ENCODE data around the gene LYL1.
"Not testable (repeated sequence)": the region's sequence is repeated elsewhere in the genome, so short reads cannot be mapped to it uniquely, and the experiment has no call there.

Gene LYL1

DNA sequence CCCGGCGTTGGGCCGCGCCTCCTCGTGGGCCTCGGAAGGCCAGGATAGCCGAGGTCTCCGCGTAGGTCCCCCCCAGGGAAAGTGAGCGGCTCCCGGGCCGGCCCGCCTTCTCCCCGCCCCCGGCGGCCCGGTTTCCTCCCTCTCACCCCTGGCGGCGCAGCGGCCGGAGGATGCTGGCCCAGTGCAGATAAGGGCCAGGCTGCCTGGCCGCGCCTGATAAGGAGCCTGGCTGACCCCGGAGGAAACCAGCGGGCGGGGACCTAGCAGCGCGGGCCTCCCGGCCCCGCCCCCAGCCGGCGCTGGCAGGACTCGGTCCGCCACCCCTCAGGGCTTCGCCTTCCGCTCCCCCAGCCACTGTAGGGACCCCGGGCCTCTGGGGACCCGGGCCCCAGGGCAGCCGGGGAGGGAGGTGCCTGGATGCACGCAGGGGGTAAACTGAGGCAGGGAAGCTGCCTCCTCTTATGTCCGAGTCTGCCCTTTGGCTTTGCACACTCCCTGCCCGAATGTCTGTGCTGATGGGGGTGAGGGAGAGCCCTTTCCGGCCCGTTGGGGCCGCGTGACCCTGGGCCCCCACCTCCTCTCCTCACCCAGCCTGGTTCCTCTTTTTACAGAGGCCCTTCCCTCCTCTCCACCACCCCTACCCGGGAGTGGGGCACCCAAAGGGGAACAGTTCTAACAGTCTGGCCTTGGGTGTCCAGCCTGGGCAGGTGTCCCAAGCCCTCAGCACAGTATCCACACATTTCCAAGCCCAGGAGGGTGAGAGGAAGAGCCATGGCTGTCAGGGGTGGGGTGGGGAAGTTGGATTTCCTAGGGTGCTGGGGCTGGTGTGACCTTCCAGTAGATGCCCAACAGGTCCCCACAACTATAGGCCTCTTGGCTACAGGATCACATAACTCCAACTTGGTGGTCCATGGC lies at the start of gene LYL1:
Gene LYL1 (minus strand): TSS at position 193 of the 915 bp plus-strand sequence. CDS start 1,687 bp downstream, outside the sequence.
- peak; percentile 32 for DNase-seq

DNA sequence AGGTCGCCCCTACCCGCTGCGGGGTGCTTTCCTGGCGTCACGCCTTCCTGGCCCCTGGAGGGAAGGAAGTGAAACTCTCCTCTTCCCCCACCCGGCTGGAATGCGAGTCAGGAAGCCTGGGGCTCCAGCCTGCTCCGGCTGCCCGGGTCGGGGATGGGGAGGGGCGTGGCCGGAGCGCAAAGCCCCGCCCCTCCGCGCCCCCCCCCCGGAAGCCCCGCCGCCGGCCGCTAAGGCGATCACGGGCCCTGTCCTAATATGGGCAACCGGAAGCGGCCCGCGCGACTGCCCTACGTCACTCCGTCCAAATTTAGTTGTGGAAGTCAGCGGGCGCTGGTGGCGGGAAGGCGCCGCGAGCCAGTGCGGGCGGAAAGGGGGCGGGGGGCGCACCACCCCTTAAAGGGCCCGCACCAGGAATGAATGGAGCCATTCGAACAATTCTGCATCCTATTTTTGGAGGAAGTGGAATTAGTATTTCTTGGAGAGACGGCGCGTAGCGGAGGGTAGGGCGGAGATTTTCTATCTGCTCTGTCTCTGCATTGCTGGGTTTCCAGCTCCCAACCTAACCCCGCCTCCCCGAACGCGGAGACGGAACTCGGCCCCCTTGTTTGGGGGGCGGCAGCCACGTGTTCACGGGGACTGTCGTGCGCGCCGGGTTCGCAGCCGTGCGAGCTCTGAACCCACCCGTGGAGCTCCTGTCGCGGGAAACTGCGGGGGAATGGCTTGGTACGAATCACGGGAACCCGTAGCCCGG lies 49.1 kb upstream of the LYL1 start:
- peak; percentile 97 for DNase-seq

DNA sequence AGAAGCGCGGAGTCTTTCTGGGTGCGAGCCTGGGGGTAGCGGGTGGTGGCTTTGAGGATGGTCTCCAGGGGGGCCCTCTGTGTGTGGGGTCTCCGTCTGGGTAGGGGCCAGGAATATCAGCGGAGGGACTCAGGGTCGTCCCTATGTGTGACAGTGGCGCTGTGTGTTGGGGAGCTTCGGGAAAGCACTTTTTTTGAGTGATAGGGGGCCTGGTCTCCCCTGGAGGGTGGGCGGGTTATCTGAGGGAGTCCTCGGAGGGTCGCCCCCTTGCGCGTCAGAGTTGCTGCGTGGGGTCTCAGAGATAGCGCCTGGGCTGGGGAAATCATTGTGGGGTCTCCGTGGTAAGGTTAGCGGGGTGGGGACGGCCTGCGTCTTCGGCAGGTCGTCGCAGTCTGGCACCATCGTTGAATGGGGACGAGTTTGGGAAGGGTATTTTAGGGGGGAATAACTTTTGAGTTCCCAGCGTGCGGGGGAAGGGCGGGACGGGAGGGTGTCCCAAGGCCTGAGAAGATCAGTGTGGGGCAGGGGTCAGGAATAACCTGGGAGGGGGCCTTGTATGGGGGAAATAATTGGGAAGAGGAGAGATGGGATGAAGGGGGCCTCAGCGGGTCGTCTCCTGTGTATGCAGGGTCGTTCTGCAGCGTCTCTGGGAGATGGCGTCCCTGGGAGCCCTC lies 48.4 kb upstream of the LYL1 start:
- DNase-seq, result no peak

DNA sequence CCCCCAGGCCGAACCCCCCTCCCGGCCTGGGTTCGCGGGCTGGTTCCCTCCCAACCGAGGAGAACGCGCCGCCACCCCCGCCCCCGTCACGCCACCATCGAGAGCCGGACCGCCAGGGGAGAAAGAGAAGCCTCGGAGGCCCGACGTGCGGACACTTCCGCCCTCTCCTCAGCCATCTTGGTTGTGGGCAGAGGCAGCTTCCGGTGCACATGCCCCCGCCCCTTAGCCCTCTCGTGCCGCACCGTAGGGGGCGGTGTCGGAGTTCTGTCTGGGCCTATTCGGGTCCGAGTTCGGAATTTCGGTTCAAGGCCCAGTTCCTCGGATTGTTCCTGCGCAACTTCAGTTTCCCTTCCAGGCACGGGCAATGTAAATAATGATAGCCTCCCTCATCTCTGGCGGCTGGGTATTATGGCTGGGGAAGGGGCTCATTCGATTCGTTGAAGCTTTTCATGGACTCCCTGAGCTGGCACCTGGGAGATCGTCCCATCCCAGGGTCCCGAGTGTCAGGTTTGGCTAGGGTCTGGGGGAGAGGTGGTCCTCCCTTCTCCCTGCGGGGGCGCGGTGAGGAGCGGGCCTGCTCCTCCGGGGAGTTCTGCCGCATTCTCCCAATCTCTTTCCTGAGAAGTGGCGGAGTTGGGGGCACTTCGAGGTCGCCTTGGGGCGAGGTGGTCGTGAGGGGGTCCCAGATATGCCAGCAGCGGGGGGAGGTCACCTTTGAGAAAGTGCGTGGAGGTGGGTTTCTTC lies 47.7 kb upstream of the LYL1 start, which contains the start of the genes IER2 and STX10:
Gene IER2 (plus strand): TSS at position 225 of the 744 bp plus-strand sequence. CDS start 2,776 bp downstream, outside the sequence.
Gene STX10 (minus strand): TSS at position 189 of the 744 bp plus-strand sequence. CDS start 202 bp downstream, outside the sequence.
- peak; percentile 94 for DNase-seq

DNA sequence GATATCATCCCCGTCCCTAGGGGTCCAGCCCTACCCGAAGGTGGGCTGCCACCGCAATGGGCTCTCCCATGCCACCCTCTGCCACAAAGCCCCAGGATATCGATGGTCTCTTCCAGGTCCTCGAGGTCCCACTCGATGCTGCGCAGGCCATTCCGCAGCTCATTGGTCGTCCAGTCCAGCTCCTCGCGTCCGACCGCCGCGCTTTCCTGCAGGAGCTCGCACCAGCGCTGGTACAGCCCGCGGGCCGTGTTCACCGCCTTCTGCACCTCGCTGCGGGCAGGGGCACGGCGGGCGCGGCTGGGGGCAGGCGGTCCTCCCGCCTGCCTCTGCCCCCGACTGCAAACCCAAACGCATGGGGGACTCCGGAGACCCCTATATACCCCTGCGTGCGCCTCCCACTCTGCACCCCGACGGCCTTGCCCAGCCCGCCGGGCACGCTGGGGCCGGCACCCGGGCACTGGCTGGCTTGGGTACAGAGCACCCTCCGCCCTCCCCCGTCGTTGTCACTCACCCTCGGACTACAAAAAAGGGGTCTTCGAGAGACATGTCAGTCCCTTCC lies 47.0 kb upstream of the LYL1 start:
- DNase-seq, result no peak

DNA sequence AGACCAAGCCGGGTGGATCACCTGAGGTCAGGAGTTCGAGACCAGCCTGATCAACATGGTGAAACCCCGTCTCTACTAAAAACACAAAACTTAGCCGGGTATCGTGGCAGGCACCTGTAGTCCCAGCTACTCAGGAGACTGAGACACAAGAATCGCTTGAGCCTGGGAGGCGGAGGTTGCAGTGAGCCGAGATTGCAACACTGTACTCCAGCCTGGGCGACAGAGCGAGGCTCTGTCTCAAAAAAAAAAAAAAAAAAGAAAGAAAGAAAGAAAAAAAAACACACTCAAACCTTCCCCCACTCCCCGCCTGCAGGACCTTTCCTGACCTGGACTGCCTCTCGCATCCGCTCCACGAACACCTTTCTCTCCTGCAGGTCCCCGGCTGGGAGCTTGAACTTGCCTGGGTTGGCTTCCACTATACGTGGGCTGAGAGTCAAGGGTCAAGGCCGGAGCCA lies 46.5 kb upstream of the LYL1 start:
- DNase-seq, result not testable (repeated sequence)

DNA sequence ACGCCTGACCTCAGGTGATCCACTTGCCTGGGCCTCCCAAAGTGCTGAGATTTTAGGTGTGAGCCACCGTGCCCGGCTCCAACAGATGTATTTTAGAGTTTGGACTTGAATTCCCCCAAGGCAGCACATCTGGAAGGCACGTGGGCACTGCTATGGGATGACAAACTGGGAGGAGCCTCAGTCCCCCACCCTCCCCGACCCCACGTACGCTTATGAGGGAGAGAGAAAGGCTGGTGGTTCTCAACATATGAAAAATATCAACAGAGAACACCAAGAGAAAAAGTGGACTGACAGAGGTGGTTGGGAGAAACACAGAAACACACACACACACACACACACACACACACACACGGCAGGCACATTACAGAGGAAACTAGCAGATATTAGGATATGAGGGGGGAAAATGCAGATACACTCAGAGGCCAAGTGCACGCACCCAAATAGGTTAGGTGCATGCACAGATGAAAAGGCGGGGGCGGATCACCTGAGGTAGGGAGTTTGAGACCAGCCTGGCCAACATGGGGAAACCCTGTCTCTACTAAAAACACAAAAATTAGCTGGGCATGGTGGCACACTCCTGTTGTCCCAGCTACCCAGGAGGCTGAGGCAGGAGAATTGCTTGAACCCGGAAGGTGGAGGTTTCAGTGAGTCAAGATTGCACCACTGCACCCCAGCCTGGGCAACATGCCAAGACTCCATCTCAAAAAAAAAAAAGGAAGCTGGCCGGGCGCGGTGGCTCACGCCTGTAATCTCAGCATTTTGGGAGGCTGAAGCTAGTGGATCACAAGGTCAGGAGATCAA lies 44.3 kb upstream of the LYL1 start:
- DNase-seq, result no peak

DNA sequence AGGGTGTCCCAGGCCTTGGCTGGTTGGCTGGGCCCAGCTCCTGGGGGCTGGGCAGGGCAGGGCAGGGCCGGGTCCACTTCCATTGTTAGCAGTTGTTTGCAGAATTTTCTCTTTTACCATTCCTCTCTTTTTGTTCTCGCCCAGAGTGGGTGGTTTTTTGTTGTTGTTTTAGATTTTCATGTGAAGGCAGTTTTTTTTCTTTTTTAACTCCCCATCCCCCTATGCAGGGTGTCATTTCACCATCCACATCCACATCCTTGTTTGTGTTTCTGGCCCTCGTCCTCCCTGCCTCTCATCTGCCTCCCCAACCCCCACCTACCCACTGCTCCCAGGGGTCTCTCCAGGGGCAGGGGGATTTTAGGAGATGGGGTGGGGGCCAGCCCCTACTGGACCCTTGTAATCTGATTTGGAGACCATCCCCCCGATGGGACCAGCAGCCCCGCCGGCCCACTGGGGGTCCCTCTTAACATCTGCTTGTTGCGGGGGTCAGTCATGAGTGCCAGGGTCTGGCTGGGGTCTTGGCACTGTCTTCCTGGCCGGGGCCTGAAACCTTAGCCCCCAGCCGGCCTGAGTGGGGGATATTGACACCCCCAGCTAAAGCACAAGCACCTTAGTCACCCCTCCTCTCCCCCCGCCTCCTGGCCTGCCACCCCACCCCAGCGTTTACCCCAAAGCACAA lies 37.1 kb upstream of the LYL1 start:
- DNase-seq, result no peak

DNA sequence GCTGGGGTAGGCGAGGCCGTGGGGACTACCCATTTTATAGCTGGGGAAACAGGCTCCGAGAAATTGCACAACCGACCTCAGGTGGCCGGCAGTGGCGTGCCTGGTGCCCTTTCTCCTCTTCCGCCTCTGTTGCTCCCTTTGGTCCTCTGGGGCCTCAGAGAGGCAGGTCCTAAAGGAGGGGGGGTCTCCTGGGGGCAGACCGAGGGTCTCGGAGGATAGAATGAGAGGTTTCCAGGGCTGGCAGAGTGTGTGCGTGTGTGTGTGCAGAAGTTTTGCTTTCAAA lies 36.2 kb upstream of the LYL1 start:
- no peak for DNase-seq

DNA sequence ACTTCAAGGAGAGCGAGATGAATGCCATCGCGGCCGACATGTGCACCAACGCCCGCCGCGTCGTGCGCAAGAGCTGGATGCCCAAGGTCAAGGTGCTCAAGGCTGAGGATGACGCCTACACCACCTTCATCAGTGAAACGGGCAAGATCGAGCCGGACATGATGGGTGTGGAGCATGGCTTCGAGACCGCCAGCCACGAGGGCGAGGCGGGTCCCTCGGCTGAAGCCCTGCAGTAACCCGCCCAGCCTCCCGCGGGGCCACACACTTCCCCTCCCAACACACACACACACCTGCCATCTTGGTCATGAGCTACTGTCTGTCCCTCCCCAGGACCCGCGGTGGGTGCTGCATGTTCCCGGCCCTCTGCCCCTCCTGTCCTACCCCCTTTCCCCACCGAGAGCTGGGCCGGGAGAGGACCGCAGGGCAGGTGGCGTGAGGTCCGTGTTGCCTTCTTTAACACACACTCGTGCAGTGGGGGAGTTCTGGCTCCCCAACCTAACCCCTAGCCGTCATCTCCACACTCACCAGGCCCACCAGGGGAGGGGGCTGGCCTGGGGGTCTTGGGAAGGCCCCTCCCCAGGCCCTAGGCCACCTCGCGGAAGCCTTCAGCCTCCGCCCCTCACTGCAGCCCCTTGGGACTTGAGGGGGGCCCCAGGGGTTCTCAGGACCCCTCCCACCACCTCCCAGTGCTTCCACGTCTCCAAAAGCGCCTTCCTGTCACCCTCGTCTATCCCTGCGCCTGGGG lies 35.7 kb upstream of the LYL1 start:
- no peak for DNase-seq

DNA sequence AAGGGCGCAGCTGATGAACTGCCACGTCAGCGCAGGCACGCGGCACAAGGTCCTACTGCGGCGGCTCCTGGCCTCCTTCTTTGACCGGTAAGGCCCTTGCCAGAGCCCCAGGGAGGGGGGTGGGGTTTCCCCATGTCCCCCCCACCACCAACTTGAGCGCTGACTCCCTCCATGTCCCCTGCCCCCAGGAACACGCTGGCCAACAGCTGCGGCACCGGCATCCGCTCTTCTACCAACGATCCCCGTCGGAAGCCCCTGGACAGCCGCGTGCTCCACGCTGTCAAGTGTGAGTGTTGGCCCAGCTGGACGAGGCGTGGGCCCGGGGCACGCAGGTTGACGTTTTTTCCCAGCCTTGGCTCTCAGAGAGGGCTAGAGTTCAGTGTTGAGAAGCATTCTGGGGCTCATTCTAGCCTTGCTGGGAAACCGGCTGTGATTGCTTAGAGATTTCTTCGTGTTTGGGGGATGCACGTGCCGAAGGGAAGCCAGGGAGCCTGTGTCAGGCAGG lies 34.7 kb upstream of the LYL1 start:
- DNase-seq, result no peak

DNA sequence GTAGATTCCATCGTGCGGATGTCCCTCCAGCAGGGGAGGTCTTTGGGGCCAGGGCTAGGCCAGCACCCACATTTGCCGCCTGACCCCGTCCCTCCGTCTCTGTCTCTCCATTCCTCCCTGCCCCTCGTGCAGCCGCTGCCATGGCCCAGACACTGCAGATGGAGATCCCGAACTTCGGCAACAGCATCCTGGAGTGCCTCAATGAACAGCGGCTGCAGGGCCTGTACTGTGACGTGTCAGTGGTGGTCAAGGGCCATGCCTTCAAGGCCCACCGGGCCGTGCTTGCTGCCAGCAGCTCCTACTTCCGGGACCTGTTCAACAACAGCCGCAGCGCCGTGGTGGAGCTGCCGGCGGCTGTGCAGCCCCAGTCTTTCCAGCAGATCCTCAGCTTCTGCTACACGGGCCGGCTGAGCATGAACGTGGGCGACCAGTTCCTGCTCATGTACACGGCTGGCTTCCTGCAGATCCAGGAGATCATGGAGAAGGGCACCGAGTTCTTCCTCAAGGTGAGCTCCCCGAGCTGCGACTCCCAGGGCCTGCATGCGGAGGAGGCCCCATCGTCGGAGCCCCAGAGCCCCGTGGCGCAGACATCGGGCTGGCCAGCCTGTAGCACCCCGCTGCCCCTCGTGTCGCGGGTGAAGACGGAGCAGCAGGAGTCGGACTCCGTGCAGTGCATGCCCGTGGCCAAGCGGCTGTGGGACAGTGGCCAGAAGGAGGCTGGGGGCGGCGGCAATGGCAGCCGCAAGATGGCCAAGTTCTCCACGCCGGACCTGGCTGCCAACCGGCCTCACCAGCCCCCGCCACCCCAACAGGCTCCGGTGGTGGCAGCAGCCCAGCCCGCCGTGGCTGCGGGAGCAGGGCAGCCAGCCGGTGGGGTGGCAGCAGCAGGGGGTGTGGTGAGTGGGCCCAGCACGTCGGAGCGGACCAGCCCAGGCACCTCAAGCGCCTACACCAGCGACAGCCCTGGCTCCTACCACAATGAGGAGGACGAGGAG lies 32.7 kb upstream of the LYL1 start:
- no peak for DNase-seq

DNA sequence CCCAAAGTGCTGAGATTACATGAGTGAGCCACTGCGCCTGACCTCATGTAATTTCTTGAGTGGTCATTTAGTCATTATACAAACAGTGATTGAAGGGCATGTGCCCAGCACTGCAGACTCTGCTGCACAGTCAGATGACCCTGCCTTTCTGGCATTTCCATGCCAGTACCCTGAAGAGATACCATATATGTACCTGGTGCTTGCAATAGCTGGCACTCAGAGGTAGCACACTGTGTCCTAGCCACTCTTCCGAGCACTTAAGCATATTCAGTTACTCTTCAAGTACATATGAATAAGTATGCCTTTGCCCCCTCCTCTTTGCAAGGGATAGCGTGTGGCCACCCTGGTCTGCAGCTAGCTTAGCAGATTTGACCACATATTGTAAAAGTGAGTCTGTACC lies 32.0 kb upstream of the LYL1 start:
- no peak for DNase-seq

DNA sequence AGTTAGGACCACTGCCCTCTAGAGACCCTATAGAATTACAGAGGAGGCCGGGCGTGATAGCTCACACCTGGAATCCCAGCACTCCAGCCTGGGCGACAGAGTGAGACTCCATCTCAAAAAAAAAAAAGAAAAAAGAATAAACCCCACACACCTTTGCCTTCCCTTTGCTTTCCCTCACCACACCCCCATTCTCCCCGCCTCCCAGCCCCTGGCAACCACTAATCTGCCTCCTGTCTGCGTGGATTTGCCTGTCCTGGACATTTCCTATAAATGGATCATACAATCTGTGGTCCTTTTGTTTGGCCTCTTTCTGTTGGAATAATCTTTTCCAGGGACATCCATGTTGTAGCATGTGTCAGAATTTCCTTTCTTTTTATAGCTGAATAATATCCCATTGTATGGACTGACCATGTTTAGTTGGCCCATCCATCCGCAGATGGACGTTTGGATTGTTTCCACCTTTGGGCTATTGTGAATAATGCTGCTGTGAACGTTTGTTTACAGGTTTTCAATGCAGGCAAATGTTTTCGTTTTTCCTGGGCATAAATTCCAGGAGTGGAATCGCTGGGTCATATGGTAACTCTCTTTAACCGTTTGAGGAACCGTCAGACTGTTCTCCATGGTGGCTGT lies 30.7 kb upstream of the LYL1 start:
- DNase-seq, result no peak

DNA sequence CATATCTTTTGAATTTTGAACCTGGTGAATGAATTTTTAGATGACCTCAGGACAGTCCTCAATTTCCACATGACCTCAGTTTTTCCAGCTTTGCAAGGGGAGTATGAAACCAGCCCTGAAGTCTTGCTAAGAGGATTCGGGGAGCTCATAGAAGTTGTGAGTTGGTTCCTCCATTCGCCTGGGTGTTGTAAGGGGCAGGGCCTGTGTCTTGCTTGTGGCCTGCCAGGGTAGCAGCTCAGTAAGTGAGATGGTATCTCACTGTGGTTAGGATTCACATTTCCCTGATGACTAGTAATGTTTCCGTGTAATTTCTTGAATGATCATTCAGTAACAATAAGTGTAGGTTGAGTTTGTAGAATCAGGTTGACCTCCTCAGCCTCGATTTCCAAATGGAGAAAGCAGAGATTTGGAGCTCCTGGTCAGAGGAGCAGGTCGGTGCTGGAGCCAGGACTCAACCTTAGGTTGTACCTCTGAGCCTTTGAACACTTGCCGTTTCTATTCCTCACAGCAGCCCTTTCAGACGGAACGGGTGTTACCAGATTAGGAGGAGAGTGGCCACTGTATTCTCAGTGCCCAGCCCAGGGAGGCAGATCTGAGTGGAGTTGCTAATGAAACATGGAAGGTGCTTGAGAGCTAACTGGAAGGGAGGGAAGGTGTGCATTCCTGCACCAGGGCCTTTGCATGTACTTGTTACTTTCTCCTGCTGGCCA lies 30.0 kb upstream of the LYL1 start:
- peak; percentile 74 for DNase-seq

DNA sequence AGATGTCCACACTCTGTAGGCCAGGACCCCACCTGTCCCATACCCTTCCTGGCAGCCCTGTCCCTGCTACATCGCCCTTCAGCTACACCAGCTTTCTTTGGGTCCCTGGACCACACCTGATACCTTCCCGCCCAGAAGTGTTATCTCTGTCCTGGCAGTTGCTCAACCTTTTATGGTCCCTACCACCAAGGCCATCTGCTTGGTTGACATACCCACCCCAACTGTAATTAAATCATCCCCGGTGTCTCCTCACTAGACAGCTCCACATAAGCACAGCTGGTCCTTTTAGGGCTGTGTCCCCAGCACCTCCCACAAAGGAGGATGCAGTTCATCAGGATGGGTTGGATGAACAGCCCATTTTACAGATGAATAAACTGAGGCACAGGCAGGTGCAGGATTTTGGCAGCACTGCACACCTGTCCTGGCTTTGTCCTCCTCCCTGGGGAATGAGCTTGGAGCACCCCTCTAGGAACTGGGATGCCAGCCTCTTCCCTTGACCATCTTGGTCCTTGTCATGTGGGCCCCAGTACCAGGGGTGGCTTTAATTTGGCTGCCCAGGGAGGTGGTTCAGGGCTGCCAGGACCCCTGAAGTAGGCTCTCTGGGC lies 28.3 kb upstream of the LYL1 start:
- DNase-seq, result no peak

DNA sequence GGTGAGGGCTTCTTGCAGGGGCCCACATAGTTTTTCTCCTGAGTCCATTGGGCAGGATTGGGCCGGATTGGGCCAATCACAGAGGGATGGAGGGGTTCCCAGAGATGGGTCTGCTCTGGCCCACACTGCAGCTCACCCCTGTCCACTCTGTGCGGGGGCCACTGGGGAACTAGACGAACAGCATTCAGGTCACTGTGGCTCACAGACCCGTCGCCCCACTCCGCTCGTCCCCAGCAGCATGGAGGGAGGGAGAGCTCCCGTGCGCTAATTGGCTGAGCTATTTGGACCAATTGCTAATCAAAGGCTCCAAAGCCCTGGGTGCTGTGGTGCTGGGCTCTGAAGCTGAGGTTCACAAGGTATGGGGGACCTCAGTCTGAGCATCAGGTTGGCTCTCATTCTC lies 26.7 kb upstream of the LYL1 start:
- no peak for DNase-seq
